Prostate gland (tissue), 2 donors: ENCODE results near the gene MED22.

Source experiments
- POLR2AphosphoS5 ChIP-seq: sonication (generic); formaldehyde crosslinking; IDR thresholded peaks from one replicate; pipeline ENCODE4 v1.6.1; 2017; ENCODE audit warnings: antibody characterized with exemption
- TF ChIP-seq, protein P1 (sequence below), 4 experiments: fragments of 200-600 bp in 2 of 4; fragments of 450-650 bp in 2 of 4; sonication (generic) in 2 of 4; IDR thresholded peaks; 1 replicate in 3 of 4; 2 replicates in 1 of 4; pipeline ENCODE4 v1.5.1; 2016 to 2019; ENCODE audit warnings: antibody characterized with exemption in 4 of 4, mild to moderate bottlenecking in 2 of 4, moderate library complexity in 2 of 4

DNA sequence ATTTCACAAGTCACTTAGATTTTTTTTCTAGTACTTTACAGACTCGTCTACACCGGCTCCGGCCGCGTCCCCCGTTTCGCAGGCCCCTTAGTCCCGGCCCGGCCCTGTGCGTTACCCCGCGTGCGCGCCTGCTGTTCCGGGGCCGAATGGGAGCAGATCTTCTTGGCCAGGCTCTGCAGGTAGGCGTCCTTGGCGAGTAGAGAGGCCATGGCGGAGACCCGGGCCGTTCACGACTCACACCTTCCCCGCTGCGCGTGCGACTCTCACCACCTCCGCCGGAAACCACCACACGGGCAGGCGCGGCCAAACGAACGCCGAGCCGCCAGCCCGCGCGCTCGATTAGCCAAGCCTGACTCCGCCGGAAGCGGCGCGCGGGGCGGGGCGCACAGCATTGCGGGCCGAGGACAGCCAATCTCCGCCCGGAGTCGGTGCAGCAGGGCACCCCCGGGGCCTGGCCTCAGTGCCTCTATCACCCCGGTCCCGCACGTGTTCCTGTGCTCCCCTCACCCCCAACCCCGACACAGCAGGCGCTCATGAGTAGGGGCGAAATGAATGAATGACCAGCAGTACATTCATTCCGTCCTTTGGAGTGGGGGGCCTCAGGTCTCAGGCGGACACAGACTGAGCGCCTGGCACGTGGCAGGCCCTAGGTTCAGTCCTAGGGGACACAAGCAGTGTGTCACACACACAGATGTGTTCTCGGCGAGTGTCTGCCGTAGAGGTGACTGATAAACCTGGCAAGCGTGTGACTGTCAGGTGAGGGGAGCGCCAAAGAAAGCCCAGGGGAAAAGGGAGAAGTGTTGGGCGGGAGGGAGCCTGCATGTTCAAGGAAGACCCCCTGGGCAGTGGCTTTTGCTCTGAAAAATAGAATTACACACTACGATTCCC, 11.8 kb downstream of the MED22 start, which contains the start of gene SURF6:
- TF ChIP-seq, protein P1, sequence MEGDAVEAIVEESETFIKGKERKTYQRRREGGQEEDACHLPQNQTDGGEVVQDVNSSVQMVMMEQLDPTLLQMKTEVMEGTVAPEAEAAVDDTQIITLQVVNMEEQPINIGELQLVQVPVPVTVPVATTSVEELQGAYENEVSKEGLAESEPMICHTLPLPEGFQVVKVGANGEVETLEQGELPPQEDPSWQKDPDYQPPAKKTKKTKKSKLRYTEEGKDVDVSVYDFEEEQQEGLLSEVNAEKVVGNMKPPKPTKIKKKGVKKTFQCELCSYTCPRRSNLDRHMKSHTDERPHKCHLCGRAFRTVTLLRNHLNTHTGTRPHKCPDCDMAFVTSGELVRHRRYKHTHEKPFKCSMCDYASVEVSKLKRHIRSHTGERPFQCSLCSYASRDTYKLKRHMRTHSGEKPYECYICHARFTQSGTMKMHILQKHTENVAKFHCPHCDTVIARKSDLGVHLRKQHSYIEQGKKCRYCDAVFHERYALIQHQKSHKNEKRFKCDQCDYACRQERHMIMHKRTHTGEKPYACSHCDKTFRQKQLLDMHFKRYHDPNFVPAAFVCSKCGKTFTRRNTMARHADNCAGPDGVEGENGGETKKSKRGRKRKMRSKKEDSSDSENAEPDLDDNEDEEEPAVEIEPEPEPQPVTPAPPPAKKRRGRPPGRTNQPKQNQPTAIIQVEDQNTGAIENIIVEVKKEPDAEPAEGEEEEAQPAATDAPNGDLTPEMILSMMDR (IDR thresholded peaks at IDR 0.05): peak in 2 of 4 experiments; percentile 31 to 40
- TF ChIP-seq POLR2AphosphoS5: peak; percentile 98
